Activated CD4-positive, alpha-beta T cell treated with anti-CD3 and anti-CD28 coated beads, Interleukin-2, amount 50 U/mL, for 24 hours (primary cell): ENCODE results near the gene VPS51.
A peak's percentile ranks its signal among the peaks of the same experiment; 100 is the strongest.
"Not testable (repeated sequence)": the region's sequence is repeated elsewhere in the genome, so short reads cannot be mapped to it uniquely, and the experiment has no call there.

ENCODE experiments used
- DNase-seq, 2 donors: peaks; one replicate each; pipeline ENCODE4 v3.0.0-alpha.2; 2020; ENCODE audit warnings: low read depth in 1 of 2, low spot score in 1 of 2

Gene VPS51

DNA sequence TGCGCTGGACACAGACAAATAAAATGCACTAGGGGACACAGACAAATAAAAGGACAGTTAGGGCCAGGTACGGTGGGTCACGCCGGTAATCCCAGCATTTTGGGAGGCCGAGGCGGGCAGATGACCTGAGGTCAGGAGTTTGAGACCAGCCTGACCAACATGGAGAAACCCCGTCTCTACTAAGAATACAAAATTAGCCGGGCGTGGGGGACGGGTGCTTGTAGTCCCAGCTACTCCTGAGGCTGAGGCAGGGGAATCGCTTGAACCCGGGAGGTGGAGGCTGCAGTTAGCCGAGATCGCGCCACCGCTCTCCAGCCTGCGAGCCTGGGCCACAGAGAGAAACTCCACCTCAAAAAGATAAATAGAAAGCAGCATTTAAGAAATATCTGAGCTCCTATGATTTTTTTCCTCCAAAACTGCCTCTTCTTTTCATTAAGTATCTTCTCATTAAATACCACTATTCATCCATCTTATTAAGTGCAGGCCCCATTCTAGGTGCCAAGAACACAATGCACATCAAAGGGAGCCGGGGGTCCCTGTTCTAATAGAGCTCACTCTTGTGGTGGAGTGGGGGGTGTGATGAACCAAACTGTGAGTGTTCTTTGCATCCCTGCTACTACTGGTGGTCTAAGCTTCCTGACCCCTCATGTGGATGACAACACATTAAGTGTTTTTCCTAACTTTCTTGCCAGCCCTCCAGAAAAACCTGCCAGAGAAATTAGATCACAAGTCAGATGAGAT lies 22.3 kb downstream of the VPS51 start:
- no peak for DNase-seq

DNA sequence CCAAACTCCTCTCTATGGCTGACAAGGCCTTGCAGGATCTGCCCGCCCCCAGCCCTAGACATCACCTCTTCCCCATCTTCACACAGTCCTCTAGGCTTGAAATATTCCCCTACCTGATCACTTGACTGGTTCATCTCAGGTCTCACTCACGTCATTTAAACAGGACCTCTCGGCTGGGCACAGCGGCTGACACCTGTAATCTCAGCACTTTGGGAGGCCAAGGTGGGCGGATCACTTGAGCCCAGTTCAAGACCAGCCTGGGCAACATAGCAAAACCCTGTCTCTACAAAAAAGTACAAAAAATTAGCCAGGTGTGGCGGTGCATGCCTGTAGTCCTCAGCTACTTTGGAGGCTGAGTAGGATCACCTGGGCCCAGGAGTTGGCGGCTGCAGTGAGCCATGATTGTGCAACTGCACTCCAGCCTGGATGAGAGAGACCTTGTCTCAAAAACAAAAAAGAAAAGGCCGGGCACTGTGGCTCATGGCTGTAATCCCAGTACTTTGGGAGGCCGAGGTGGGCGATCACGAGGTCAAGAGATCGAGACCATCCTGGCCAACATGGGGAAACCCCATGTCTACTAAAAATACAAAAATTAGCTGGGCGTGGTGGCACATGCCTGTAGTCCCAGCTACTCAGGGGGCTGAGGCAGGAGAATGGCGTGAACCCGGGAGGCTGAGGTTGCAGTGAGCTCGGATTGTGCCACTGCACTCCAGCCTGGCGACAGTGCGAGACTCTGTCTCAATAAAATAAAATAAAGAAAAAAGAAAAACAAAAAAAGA lies 23.1 kb downstream of the VPS51 start:
- DNase-seq, result not testable (repeated sequence)

DNA sequence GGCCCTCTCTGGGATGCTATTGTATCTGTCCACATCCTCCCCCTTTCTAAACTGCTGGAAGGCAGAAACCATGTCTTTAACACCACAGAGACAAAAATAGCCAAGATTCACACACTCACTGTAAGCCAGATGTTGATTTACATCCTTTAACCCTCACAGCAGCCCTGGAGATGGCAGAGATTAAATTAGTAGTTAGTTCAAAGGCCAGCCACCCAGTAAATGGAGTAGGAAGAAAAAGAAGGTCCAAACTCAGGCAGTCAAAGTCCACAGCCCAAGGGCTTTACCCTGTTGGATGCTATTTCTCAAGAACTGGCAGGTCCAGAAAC lies 23.6 kb downstream of the VPS51 start:
- no peak for DNase-seq

DNA sequence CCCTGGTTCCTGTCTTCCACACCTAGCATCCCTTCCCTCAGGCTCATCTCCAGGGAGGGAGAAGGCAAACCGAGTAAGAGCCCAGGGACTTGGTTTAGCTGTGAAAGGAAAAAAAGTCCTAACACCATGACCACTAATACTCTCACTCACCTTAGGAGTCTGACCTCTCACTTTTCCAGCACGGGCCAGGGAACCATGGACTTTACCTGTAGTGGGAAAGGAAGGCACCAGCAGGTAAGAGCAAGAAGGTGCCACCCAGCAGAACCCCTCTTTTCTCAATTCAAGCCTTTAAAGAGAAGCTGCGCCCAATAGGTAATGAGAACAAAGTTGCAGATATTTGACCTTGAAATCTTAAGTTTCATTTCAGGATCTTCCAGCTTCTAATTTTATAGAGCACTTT lies 24.8 kb downstream of the VPS51 start:
- DNase-seq, result no peak

DNA sequence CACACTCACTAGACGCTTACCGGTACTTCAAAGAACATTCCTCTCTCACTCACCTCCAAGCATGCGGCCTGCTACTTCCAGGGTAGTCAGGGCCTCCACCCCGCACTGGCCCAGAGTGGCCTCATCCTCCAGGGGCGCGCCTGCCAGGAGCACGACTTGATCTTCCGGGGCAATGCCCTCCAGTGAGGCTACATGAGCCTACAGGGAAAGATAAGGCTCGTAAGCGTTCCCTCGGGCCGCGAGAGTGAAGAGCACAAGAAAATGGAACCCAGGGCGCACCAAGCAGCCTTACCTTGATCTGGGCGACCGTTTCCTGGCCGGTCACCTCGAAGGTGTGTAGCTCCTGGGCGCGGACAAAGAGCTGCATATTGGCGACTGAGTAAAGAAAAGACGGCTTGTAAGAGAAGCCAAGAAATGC lies 25.4 kb downstream of the VPS51 start:
- no peak for DNase-seq

DNA sequence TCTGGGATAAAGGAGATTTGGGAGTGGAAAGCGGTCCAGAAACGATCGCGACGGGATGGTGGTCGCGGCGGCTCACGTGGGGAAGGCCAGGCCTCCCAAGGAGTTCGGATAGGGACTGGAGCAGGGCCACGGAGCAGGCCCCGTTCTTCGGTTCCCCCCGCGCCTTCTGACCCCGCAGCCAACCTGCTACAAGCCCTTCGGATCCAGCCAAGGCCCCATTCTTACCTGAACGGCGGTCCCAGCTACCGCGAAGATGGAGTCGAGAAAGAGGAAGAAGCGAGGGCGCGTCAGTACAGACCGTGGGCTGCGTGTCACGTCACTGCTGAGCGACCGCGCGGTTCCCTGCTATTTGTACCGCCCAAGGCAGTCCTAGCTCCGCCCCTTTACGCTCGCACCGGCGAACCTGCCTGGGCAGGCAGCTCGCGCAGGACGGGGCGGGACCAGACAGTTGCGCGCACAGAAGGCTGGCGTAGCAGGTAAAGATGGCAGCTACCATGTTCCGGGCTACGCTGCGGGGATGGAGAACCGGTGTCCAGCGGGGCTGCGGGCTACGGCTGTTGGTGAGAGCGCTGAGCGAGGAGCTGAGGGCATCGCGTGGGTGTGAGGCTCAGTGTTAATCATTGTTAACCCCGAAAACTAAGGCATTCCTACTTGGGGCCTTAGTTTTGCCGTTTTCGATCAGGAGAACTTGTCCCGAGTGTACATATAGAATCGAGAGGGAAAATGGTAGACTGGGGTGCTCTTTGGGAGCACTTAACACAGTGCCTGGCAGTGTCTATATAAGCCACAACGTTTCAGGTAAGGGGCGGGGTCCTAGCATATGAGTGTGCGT lies 26.1 kb downstream of the VPS51 start, which contains the start of the genes FAU and MRPL49:
FAU (minus strand) TSS at position 270 of the 832 bp plus-strand sequence. CDS start 321 bp downstream, outside the sequence.
MRPL49 (plus strand) TSS at position 457 of the 832 bp plus-strand sequence; CDS start at position 483, 26 bp downstream.
- DNase-seq, result peak; percentile 94 to 99

DNA sequence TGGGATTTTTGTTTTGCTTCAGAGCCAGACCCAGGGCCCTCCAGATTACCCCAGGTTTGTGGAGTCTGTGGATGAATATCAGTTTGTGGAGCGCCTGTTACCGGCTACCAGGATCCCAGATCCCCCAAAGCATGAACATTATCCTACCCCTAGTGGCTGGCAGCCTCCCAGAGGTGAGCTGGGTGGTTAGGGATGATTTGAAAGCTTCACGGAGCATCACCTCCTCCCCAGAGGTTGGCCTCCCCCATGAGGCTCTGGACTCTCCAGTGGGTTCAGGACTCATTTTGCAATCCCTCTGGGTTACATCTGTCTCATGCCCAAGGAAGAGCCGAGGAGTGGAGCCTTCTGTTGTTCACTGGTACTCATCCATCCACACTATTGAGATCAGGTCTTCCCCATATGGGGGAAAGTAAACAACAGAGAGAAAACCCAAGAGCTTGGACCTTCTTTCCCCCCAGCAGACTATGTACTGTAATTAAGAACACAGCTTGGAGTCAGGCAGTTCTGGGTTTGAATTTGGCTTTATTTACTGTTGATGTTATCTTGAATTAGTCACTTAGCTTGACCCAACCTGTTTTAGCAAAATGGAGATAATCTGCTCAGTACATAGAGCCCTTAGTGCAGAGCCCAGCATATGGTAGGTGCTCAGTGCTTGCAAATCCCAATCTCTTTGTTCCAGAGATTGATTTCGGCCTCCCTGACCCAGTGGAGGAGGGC lies 28.6 kb downstream of the VPS51 start:
- DNase-seq, result no peak

DNA sequence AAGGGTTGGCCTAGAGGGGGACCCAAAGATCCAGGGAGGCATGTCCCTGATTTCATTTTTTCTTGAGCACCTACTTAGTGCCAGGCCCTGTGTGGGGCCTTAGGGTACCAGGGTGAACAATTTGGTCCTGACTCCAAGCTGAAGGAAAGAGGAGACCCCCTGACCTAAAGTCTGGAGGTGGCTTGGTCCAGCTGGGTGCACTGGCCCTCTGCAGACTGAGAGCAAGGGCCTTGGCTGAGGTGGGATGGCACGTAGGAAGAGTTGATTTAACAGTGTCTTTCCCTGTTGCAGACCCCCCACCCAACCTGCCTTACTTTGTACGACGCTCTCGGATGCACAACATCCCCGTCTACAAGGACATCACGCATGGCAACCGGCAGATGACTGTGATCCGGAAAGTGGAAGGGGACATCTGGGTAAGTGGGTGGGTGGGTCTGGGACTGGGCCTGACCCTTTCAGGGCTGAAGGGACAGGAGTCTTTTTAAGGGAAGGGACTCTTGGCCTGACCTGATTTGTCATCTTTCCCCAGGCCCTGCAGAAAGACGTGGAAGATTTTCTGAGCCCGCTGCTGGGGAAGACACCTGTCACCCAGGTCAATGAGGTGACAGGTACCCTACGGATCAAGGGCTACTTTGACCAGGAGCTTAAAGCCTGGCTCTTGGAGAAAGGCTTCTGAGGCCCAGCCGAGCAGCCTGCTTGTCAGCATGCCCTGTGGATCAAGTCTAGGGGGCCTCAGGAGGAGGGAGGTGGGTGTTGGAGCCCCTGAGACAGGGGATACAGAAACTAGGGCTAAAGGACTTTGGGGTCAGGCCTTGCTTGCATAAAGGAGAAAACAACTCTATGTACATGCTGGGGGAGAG lies 29.4 kb downstream of the VPS51 start:
- no peak for DNase-seq

DNA sequence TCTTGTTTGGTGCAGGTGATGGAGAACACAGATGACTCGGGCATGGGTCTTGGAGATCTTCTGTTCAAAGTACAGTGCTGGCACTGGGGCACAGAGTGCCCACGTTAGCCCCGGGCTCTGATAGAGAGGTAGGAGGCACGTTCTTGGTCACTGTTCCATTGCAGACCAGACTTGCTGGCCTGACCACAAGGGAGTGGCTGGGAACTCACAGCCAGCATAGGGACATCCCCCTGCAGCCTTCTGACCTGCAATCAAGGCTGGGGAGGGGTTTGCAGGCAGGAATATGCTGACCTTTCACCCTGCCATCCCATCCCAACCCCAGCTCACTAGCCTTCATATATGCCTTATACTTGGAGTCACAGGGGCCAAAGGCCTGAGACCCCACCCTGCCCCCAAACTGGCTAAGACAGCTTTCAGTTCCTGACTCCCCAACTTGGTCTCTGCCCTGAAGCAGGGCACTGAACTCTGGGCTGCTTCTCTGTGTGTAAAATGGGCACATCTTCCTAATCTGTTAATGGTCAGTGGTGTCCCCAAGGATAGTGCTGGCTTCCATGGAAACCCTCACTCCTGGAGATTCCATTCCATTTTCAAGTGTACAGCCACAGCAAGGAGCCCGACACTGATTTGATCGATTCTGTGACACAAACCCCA lies 30.7 kb downstream of the VPS51 start:
- no peak for DNase-seq

DNA sequence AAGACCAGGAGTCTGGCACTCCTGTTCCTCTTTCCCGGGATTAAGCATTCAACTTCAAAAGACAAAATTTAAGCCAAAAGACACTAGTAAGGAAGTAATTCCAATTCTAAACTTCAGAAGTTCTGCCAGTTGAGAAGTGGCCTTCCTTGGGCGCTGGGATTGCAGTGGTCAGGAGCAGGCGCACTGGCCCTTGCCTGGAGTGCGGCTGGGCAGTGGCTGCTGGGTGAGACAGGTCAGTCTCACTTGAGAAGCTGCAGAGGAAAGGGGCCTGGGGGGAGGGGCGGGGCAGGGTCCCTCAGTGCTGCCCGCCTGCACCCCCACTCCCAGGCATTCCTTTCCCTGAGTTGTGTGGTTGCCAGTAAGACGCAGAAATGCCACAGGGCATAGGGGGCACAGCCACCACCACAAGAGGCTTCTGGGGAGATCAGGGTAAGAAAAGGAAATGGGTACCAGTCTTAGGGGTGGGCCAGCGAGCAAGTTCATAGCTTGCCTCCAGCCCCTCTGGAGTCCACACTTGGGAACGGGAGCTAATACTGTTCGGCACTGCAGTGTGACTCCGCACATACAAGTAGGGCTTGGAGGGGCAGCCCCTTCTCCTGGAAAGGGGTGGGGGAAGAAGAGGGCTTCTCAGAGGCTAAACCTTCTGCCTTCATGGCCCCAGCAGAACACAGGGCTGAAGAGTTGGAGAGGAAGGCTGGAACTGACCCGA lies 31.6 kb downstream of the VPS51 start:
- DNase-seq, result no peak

DNA sequence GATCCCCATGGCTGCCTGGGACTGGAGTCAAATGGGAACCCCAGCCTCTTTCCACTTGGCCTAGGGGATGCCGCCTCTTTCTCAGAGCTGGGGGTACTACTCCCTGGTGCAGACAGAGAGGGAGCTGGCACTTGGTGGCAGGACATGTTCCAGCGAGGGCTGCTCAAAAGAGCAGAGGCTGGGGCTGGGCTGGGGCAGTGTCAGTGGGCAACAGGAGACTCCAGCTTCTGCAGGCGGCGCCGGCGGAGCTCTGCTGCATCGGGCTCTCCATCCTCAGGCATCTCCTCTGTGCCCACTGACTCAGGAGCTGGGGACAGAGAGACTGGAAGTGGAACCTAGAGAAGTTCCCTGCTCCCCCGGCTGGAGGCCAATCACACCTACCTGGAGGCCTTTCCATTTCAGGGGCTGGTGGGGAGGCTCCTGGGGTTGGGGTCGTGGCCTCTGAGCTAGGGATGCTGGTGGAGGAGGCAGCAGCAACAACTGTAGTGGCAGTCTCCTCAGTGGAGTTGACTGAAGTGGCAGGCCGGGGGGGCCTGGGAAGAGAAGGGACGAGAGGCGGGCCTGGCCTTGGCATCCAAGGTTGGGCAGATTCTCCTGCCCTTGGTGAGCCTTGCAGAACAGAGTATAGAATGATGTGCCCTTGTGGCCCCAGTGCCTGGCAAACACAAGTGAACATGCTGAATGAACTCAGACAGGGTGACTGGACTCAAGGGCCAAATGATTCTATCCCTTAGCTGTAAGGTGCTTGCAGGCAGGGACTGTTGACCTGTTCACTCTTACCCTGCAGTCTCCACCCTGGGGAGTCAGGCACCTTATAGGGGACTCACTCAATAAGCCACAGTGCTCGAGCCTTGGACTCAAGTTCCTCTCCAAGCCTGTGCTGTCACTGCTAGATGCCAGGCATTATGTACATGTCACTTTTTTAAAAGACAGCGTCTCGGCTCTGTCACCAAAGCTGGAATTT lies 32.5 kb downstream of the VPS51 start:
- no peak for DNase-seq

DNA sequence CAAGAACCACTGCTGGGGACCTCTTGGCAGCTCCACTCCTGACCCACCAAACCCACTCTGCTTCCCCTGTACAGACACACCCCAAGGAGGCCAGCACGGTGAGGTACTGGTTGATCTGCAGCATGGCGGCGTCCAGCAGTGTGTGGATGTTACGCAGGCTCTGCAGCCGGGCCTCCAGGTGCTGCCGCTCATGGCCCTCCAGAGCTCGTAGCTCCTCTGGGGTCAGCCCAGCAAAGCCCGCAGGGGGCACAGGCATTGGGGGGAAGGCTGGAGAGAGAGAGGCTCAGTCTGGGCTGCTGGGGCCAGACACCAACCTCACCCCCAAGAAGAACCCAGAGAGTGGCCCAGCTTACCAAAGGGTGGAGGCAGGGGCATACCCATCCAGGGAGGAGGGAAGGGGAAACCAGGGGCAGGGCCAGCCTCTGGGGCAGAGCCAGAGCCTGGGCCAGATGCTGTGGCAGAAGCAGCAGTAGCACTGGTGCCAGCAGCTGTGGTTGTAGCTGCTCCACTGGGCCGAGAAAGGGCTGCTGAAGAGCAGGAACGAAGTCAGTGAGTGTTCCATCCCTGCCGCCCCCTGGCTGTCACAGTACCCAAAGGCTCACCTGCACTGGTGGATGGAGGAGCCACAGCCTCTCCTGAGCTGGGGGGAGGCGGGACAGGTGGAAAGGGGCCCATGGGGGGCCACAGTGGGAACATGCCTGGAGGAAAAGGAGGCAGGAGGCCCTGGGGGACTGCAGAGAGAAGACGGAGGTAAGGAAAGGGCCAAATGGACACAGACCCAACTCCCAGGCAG lies 33.8 kb downstream of the VPS51 start:
- no peak for DNase-seq

DNA sequence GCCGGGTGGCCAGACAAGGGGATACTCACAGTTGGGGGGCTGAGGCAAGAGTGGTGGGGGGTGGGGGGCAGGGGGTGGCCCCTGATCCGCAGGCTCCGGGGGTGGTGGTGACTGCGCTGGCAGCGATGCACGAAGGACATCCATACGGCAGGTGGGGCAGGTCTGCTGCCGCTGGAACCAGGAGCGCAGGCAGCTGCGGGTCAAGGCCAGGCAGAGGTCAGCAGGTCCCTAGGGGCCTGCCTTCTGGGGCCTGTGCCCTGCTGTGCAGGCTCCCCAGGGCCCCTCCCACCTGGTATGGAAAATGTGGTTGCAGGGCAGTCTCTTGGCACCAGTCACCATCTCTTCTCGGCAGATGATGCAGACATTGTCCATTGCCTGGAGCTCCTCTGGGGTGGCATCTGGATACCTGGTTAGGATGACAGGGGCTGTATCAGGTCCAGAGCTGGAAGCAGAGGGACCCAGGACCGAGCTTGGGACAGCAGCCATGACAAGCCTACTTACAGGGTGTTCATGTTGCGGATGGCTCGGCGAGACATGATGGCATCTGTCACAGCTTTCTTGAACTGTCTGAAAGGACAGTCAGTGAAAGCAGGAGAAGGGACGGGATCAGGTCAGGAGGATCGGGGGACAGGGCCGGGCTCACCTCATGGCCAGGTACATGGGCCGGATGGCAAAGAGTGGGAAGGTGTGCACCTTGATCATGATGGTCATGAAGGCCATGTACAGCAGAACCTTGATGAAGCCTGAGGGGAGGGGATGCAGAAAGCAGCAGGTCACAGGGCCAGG lies 34.8 kb downstream of the VPS51 start:
- DNase-seq, result no peak

DNA sequence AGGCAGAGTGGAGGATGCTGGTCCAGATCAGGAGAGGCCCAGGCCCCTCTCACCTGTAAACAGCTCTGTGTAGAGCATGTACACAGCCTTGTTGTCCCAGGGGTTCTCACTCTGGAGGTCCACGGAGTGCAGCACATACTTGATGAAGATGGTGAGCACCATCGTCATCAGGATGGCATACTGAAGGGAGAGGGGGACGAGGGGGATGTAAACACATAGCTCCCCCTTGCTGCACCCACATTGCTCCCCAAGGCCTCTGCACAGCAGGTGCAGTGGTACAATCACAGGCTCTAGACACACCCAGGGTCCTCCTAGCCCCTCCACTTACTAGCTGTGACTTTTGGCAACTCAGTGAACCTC lies 35.4 kb downstream of the VPS51 start:
- DNase-seq, result no peak

DNA sequence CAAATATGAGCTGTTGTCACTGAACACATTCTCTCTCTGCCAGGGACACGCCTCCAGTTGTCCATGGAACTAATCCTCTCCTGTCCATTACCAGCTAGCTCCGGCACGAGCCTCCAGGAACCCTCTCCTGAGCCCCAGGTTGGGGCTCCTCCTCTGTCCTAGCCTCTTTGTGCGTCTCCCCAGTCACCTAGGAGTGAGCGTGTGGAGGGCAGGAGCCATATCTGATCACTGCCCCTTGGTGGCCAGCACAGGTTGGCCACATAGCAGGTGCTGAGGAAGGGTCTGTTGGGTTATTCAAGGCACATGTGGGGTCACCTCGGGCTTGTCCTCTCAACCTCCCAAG lies 35.9 kb downstream of the VPS51 start:
- no peak for DNase-seq

DNA sequence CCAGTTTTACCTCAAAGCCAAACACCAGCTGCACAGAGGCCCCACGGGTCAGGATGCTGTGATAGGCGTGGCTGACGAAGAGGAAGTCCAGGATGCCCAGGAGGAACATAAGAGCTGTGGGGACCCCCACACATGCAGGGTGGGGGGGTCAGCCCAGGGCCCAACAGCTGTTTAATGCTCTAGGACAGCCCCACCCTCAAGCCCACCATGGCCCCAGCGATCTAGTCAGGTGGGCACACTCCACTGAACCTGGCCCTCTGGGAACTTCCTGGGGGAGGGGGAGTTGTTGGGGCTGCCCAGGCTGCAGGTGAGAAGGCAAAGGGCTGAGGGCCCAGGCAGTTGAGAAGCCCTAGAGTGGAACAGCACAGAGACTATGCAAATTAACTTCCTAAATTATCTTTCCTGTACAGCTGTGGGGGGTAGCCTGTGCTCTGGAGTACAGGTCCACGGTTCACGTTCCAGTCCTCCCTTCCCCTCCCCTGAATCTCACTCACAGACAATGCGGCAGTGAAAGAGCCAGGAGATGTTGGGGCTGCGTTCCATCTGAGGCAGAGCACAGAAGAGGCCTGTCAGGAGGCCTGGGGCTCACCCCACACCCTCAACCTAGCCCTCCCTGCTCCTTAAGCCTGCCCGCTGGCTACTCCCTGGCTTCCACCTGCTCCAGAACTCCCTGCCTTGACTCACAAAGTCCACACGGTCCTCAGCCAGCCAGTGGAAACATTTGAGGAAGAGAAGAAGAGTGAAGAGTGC lies 36.4 kb downstream of the VPS51 start:
- no peak for DNase-seq
